ENCODE data around the gene BMAL1.

The BMAL1 gene

DNA sequence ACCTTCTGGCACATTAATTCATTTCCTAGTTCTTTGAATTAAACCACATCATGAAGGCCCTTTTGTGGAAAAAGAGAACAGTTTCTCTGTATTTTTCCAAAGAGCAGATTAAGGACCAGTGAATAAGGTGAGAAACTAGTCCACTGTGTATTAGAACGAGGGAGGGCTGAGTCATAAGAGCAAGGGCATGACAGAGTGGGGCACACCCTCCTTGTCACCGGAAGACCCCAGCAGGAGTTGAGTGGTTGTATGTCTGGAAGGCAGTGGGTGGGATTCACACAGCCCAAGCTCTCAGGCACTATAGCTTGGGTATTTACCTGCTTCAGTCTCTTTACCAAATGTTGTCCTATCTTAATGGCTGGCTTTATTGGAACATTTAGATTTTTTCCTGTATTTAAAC is 86.8 kb downstream of the BMAL1 start:
- H3K36me3 Mint-ChIP-seq, result peaks cover 29% of the 10 kb centered on the region

DNA sequence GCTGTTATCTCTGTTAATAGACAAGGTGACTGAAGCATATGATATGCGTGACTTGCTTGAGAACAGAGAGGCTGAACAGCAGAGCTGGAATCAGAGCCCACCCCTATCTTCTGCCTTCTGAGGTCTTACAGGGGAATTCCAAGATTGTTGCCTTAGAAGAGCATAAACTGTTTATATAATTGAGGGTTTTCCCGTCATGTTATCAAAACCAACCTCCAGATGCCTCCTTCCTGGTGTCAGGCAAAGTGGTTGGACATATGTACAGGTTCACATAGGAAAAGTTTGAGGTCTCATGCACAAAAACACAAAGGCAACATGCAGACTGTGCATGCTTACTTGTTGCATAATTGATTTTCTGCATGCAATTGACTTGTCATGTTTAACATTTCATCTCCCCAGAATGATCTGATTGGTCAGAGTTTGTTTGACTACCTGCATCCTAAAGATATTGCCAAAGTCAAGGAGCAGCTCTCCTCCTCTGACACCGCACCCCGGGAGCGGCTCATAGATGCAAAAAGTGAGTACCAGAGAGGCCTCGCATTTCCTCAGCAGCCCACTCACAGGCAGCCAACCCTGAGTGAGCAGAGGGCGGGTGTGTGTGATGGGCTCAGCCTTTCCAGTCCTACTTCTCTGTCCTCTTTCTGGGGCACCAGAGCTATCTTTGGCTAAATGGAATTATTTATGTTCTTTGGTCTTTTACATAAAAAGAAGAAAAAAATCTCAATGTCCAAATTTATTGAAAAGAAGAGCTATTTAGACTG is 88.9 kb downstream of the BMAL1 start:
- H3K27me3 Mint-ChIP-seq, result no peaks in the 10 kb centered on the region
- H3K27ac Mint-ChIP-seq, result no peak overlapping the region
- H3K36me3 Mint-ChIP-seq, result peaks cover 19% of the 10 kb centered on the region
- no peak overlapping the region for H3K4me3 Mint-ChIP-seq
- ATAC-seq (ENCODE audit: low read depth) (no peak), DNase-seq (ENCODE audit: low spot score in 2 of 2) (no peak)
- no peaks in the 10 kb centered on the region for H3K4me1 Mint-ChIP-seq
- H3K9me3 Mint-ChIP-seq, result no peaks in the 10 kb centered on the region

More for the DNA sequence above, 86.8 kb downstream of the BMAL1 start:
- Mint-ChIP-seq H3K27ac (peak overlapping the region; percentile 62), H3K27me3 (no peaks in the 10 kb centered on the region), H3K4me1 (no peaks in the 10 kb centered on the region), H3K9me3 (no peaks in the 10 kb centered on the region), H3K4me3 (no peak overlapping the region)
- no peak for DNase-seq (ENCODE audit: low spot score in 2 of 2)
- no peak for ATAC-seq (ENCODE audit: low read depth)

DNA sequence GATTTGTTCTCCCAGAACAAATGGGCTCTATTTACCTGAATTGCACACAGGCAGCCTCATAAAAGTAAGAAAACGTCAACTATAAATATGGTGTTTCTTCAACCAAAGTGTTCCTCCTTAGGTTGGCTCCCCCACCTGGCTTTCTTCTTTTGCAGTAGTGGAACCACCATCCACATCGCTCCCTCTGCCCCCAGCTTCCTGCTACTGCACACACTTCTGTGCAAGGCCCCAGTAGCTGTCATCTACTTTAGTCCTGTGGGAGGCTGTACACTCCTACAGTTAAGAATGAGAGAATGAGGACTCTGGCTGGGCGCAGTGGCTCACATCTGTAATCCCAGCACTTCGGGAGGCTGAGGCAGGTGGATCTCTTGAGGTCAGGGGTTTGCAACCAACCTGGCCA is 89.5 kb downstream of the BMAL1 start:
- no peaks in the 10 kb centered on the region for H3K27me3 Mint-ChIP-seq
- peaks cover 19% of the 10 kb centered on the region for H3K36me3 Mint-ChIP-seq
- no peak overlapping the region for H3K4me3 Mint-ChIP-seq
- DNase-seq (ENCODE audit: low spot score in 2 of 2), result no peak
- no peaks in the 10 kb centered on the region for H3K9me3 Mint-ChIP-seq
- no peak for ATAC-seq (ENCODE audit: low read depth)
- H3K4me1 Mint-ChIP-seq, result no peaks in the 10 kb centered on the region
- no peak overlapping the region for H3K27ac Mint-ChIP-seq

DNA sequence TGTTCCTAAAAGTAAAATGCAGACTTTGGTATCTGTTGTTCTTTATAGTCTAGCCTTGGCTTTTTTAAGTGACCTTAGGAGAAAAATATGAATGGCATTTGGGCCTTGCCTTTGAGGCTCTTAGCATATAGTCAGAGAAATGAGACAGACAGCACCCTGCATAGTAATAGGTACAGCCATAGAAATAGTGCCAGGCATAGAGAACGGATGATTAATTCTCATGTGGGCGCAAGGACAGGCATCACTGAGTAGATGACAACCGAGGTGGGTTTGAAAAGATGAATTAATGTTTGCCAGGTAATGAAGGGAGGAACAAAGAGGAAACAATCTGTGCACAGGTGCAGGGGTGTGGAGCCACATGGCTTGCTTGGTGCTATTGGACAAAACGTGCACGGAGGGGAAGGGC is 90.5 kb downstream of the BMAL1 start:
- H3K4me1 Mint-ChIP-seq, result no peaks in the 10 kb centered on the region
- no peak overlapping the region for H3K4me3 Mint-ChIP-seq
- peak overlapping the region; percentile 51 for H3K27ac Mint-ChIP-seq

DNA sequence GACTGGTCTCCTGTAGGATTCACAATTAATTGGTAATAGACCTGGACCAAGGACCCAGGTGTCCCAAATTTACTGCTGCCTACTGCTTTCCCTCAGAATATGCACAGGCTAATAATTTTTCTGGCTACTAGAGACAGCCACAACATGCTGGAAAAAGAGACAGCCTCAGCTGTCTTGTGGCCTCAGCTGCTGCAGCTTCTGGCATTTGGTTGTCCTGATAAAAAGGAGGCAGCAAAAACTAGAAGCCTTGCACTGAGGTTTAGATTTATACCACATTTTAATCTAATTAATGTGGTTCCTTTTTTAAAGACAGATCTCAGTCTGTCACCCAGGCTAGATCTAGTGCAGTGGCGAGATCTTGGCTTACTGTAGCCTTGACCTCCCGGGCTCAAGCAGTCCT is 95.6 kb downstream of the BMAL1 start:
- H3K27ac Mint-ChIP-seq, result no peak overlapping the region
- H3K4me3 Mint-ChIP-seq, result no peak overlapping the region
- peaks cover 29% of the 10 kb centered on the region for H3K36me3 Mint-ChIP-seq
- no peaks in the 10 kb centered on the region for H3K27me3 Mint-ChIP-seq
- no peak for ATAC-seq (ENCODE audit: low read depth)
- no peaks in the 10 kb centered on the region for H3K4me1 Mint-ChIP-seq
- DNase-seq (ENCODE audit: low spot score in 2 of 2), result no peak
- no peaks in the 10 kb centered on the region for H3K9me3 Mint-ChIP-seq

More for the DNA sequence above, 90.5 kb downstream of the BMAL1 start:
- Mint-ChIP-seq H3K9me3 (no peaks in the 10 kb centered on the region), H3K27me3 (no peaks in the 10 kb centered on the region), H3K36me3 (peaks cover 19% of the 10 kb centered on the region)
- ATAC-seq (ENCODE audit: low read depth) (no peak), DNase-seq (ENCODE audit: low spot score in 2 of 2) (no peak)

DNA sequence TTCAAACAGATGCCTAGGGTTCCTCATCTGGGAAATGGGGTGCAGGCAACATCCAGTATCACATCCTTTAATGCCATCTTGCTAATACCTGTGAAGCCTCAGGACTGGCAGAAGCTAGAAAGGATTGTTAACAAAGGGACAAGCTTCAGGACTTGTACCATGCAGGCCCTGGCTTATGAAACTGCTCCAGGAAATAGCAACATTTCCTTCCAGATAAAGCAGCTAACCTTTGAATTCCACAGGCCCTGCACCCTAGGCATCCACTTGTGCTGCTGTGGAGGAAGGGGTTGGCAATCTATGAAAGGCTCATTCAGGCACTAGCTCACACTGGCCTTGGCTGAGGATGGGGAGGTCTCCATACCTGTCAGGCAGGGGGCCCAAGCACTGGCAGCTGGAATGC is 98.2 kb downstream of the BMAL1 start:
- Mint-ChIP-seq H3K4me3 (no peak overlapping the region), H3K9me3 (no peaks in the 10 kb centered on the region), H3K27ac (no peak overlapping the region), H3K27me3 (no peaks in the 10 kb centered on the region), H3K4me1 (no peaks in the 10 kb centered on the region), H3K36me3 (peaks cover 26% of the 10 kb centered on the region)
- DNase-seq (ENCODE audit: low spot score in 2 of 2) (no peak), ATAC-seq (ENCODE audit: low read depth) (no peak)

DNA sequence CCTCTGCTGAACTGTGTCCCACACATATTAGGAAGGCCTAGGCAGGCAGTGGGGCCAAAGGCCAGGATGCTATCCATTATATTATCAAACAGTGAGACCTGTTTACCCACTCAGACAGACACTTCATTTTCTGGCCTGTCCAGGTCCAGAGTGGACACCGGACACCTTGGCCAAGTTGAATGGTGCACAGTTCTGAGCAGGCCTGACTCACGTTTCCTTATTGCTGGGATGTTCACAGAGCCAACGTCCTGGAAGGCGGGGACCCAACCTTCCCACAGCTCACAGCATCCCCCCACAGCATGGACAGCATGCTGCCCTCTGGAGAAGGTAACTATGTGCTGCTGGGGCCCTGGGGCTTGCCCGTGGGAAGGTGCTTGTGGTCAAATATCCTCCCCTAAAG is 98.8 kb downstream of the BMAL1 start:
- Mint-ChIP-seq H3K4me3 (no peak overlapping the region), H3K36me3 (peaks cover 32% of the 10 kb centered on the region), H3K4me1 (no peaks in the 10 kb centered on the region), H3K9me3 (no peaks in the 10 kb centered on the region), H3K27ac (no peak overlapping the region), H3K27me3 (no peaks in the 10 kb centered on the region)
- no peak for DNase-seq (ENCODE audit: low spot score in 2 of 2)
- ATAC-seq (ENCODE audit: low read depth), result no peak

DNA sequence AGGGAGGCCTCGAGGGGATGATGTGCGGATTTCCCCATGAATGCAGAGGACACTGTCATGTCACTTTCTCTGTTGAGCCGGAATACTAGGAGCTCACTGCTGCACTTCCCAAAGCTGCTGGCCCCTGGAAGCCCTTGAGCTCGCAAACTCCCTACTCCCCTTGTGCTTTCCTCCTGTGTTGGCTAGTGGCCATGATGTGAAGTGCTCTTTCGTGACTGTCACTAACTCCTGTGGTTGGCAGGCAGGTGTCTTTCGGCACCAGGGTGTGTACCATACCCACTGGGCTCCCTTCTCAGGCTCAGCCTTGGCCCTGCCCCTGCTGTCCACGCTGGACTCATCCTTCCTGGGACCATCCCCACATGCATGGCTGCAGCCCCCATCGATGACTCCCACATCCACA is 99.2 kb downstream of the BMAL1 start:
- no peak overlapping the region for H3K27ac Mint-ChIP-seq
- H3K4me3 Mint-ChIP-seq, result no peak overlapping the region
- peaks cover 33% of the 10 kb centered on the region for H3K36me3 Mint-ChIP-seq
- H3K4me1 Mint-ChIP-seq, result no peaks in the 10 kb centered on the region
- H3K27me3 Mint-ChIP-seq, result no peaks in the 10 kb centered on the region
- ATAC-seq (ENCODE audit: low read depth) (no peak), DNase-seq (ENCODE audit: low spot score in 2 of 2) (no peak)
- no peaks in the 10 kb centered on the region for H3K9me3 Mint-ChIP-seq

DNA sequence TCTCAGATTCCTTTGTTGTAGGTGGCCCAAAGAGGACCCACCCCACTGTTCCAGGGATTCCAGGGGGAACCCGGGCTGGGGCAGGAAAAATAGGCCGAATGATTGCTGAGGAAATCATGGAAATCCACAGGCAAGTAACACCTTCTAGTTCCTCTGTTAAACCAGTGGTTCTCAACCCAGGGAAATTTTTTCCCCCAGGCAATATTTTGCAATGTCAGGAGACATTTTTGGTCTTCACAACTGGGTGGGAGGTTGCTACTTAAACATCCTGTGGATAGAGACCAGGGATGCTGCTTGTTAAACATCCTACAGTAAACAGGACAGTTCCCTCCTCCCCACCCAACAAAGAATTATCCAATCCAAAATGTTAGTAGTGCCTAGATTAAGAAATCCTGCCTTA is 100.7 kb downstream of the BMAL1 start:
- Mint-ChIP-seq H3K9me3 (no peaks in the 10 kb centered on the region), H3K27ac (peak overlapping the region; percentile 18), H3K4me1 (no peaks in the 10 kb centered on the region), H3K36me3 (peaks cover 38% of the 10 kb centered on the region), H3K27me3 (no peaks in the 10 kb centered on the region), H3K4me3 (no peak overlapping the region)
- DNase-seq (ENCODE audit: low spot score in 2 of 2) (no peak), ATAC-seq (ENCODE audit: low read depth) (no peak)

DNA sequence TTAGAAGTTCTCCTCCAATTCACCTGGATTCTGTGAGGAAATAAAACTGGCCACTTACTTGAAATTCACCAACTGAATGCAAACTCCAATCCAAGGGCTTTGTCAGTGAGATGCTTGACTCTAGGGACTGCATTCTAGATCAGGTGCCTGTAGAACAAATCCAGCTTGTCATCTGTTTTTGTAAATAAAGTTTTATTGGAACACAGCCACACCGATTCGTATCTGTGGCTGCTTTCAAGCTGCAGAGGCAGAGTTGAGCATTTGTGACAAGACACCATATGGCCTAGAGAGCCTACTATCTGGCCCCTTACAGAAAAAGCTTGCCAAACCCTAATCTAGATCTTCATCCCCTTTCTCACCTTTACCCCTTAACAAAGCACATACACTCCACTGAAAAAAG is 103.1 kb downstream of the BMAL1 start:
- Mint-ChIP-seq H3K27me3 (no peaks in the 10 kb centered on the region), H3K27ac (peak overlapping the region; percentile 60), H3K4me1 (no peaks in the 10 kb centered on the region), H3K36me3 (peaks cover 27% of the 10 kb centered on the region), H3K9me3 (no peaks in the 10 kb centered on the region), H3K4me3 (no peak overlapping the region)
- ATAC-seq (ENCODE audit: low read depth), result no peak
- no peak for DNase-seq (ENCODE audit: low spot score in 2 of 2)

DNA sequence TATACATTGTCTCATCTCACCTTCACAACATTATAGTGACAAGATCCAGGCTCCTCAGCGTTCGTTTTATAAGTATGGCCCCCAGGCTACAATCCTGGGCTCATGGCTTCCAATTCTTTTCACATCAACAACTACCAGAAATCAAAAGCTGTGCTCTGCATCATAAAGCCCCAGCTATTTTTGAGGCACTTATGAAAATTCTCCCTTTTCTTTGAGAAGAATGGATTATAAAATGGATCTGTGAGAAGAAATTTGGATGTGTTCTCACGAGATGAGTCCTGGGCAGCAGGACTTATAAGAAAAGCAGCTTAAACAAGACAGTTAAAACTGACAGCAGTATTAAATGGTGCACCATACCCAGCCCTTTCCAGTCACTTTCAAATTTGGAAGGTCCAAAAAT is 105.2 kb downstream of the BMAL1 start:
- no peak for DNase-seq (ENCODE audit: low spot score in 2 of 2)
- Mint-ChIP-seq H3K4me1 (no peaks in the 10 kb centered on the region), H3K36me3 (peaks cover 18% of the 10 kb centered on the region), H3K27me3 (no peaks in the 10 kb centered on the region), H3K4me3 (no peak overlapping the region), H3K27ac (peak overlapping the region; percentile 39), H3K9me3 (no peaks in the 10 kb centered on the region)
- ATAC-seq (ENCODE audit: low read depth), result no peak

DNA sequence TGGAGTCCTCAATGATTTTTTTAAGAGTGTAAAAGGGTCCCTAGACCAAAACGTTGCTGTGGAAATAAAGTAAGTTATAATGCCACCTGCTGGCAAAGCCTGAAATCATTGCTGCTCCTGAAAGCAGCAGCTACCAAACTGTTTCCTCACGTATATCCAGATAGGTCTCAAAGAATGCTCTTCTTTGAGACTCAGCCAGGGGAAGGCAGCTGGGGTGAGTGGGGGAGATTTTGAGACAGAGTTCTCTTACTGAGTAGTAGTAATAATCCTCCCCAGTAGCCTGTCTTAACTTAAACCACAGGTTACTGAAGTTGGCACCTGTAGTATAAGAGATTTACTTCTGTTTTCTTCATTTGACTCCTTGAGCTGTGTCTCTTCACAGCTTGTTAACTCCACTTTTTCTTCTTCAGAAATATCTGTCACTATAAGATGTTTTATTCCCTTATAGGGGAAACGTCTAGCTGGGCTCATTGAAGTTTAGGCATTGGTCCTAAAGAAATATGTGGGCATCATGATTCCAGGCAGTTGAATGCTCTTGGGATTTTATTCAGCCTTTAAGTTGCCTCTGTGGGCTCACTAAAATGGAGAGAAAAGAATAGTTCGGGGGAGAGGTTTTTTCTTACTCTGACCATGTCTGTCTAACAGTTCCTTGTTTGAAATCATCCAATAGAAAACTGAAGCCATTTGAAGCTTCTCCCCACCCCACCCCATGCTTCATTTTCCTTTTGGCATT is 107.5 kb downstream of the BMAL1 start:
- Mint-ChIP-seq H3K27ac (peak overlapping the region; percentile 50), H3K4me3 (no peak overlapping the region), H3K27me3 (no peaks in the 10 kb centered on the region), H3K4me1 (no peaks in the 10 kb centered on the region), H3K36me3 (peaks cover 21% of the 10 kb centered on the region), H3K9me3 (no peaks in the 10 kb centered on the region)
- peak in 1 of 2 donors; percentile 7 for DNase-seq (ENCODE audit: low spot score in 2 of 2)
- ATAC-seq (ENCODE audit: low read depth), result no peak

DNA sequence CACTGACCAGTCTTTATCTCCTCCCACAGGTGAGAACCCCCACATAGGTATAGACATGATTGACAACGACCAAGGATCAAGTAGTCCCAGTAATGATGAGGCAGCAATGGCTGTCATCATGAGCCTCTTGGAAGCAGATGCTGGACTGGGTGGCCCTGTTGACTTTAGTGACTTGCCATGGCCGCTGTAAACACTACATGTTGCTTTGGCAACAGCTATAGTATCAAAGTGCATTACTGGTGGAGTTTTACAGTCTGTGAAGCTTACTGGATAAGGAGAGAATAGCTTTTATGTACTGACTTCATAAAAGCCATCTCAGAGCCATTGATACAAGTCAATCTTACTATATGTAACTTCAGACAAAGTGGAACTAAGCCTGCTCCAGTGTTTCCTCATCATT is 109.0 kb downstream of the BMAL1 start:
- H3K4me3 Mint-ChIP-seq, result no peak overlapping the region
- DNase-seq (ENCODE audit: low spot score in 2 of 2), result no peak
- no peaks in the 10 kb centered on the region for H3K27me3 Mint-ChIP-seq
- H3K36me3 Mint-ChIP-seq, result peaks cover 20% of the 10 kb centered on the region
- no peaks in the 10 kb centered on the region for H3K9me3 Mint-ChIP-seq
- no peak overlapping the region for H3K27ac Mint-ChIP-seq
- no peaks in the 10 kb centered on the region for H3K4me1 Mint-ChIP-seq
- ATAC-seq (ENCODE audit: low read depth), result no peak

DNA sequence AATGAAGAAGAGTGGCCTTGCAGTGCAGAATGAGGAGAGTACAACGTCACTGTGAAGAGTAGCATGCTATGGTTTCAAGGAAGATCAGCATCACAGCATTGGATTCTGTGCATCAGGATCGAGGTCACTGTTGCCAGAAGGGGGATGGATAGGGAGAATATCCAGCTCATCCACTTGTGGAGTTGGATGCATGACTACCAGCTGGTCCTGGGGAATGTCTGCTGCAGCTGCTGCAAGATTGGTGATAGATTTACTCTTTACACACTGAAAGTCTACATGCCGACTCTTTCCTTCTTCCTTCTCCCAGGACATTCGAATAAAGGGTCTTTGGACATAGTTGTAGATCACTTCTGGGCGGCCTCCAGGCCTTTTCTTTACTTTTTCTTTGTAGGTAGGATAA is 111.2 kb downstream of the BMAL1 start:
- Mint-ChIP-seq H3K4me3 (no peak overlapping the region), H3K27ac (no peak overlapping the region), H3K27me3 (no peaks in the 10 kb centered on the region), H3K36me3 (peaks cover 17% of the 10 kb centered on the region), H3K9me3 (no peaks in the 10 kb centered on the region), H3K4me1 (no peaks in the 10 kb centered on the region)
- DNase-seq (ENCODE audit: low spot score in 2 of 2), result no peak
- ATAC-seq (ENCODE audit: low read depth), result no peak

DNA sequence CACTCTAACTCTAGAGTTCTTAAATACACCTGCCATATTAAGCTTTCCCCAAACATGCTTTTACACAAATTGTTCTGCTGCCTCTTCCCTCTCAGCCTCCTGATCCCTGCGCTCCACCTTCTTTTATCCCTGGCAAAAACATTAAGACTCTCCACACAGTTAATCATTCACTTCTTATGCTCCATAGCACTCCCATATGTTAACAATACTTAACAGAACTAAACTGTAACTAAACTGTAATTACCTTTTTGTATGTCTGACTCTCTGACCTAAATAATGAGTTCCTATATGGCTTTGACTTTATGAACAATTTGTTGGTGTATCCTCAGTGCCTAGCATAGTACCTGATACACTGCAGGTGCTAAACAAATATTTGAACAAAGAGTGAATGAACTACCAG is 113.6 kb downstream of the BMAL1 start:
- no peak overlapping the region for H3K4me3 Mint-ChIP-seq
- DNase-seq (ENCODE audit: low spot score in 2 of 2) (no peak), ATAC-seq (ENCODE audit: low read depth) (no peak)
- H3K9me3 Mint-ChIP-seq, result no peaks in the 10 kb centered on the region
- no peak overlapping the region for H3K27ac Mint-ChIP-seq
- H3K4me1 Mint-ChIP-seq, result no peaks in the 10 kb centered on the region
- no peaks in the 10 kb centered on the region for H3K27me3 Mint-ChIP-seq
- H3K36me3 Mint-ChIP-seq, result peaks cover 17% of the 10 kb centered on the region
